Measurements from ENCODE around the gene SLIT3.
"Not testable (repeated sequence)": the region's sequence is repeated elsewhere in the genome, so short reads cannot be mapped to it uniquely, and the experiment has no call there.

The SLIT3 gene

DNA sequence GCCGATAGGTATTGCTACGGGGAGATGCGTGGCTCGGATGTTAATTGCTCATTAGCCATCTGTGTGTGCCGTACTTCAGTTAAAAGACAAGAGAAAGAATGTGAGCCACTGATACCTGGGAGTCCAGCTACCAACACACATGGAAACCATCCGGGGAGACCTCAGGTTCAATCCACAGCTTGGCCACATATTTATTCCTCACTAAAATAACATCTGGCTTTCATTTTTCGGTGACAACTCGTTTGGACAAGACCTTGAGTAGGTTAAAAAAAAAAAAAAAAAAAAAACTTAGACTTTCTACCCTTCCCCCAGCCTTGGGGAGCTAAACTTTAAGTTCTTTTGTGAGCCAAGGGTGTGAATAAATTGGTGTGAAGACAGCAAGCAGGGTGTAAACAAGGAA lies 84.1 kb downstream of the SLIT3 start:
- no peak for DNase-seq

- DNase-seq: no peak
Observed at GRCh38 chr5:169213479-169213878, 87.5 kb downstream of the SLIT3 start.

DNA sequence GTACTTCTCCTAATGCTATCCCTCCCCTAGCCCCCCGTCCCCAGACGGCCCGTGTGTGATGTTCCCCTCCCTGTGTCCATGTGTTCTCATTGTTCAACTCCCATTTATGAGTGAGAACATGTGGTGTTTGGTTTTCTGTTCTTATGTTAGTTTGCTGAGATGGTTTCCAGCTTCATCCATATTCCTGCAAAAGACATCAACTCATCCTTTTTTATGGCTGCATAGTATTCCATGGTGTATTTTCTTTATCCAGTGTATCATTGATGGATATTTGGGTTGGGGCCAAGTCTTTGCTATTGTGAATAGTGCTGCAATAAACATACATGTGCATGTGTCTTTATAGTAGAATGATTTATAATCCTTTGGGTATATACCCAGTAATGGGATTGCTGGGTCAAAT lies 89.2 kb downstream of the SLIT3 start:
- DNase-seq: not testable (repeated sequence)

DNA sequence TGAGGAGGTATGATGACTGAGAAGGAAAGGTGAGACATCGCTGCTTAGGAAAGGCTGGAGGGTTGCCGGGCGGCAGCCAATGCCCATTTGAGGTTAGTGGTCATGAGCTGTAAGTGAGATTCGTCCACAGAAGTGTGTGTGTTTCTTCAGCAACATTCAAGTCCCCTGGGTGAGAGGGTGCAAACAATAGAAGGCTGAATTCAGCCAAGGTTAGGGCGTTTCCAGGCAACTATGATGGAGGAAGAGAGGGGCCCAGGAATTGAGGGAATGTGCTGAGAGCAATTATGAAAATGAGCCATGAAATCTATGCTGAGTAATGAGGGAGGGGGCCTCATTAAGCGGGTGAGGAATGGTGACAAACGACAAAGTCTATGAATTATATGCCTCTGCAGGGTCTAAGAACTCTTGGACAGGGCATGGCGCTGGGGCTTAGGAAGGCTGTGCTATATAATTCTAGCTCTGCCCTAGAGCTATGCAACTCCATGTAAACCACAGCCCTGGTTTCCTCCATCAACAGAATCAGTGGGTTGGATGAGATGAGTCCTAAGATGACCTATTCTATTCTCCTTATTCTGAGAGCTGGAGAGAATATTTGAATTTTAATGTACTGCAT lies 96.0 kb downstream of the SLIT3 start:
- DNase-seq: no peak

DNA sequence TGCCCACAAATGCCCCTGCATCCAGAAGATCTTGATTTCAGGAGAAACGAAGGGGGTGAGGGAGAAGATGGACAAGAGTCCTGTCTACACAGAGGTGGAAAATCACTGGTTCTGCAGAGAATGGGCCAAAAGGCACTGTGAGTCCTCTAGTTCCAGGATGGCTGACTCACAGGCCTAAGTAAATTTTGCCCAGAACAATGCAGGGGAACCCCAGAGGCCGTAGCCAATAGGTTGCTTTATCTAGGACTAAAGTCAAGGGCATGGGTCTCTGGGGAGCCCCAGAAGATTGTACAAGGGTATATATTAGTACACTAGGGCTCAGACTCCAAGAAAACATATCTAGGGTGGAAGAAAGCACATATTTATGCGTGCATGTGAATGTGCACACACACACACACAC lies 98.0 kb downstream of the SLIT3 start:
- DNase-seq: no peak

DNA sequence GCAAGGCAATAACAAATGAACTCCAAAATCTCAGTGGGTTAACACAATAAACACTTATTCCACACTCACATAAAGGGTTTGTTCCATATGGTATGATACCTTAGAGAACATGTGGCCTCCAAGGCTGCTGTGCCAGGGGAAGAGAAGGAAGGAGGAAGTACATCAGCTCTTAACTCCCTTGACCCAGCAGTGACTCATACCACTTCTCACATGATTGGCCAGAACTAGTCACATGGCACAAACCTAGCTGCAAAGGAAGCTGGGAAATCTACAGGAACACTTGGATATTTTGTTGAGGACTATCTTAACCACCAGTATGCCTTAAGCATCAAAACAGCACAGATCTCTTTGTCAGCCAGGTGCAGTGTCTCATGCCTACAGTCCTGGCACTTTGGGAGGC lies 99.3 kb downstream of the SLIT3 start:
- no peak for DNase-seq

GRCh38 chr5:169200125-169200778 lies 100.7 kb downstream of the SLIT3 start:
- DNase-seq: no peak

DNA sequence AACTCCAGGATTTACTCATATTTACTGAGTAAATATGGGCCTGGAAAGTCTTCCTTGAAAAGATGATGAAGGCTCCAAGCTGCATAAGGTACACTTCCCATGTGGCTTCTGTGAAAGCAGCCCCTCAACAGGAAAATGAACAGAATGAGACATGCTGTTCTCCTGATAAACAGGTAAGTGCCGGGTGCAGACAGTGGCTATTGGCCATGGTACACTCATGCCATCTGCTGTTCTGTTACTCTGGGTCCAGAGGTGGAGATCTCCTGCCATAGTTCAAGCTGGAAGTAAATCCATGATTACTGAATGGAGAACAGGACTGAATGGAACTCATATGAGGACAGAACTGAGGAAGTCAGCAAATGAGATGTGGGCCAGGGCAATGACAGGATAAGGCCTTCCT lies 103.6 kb downstream of the SLIT3 start:
- DNase-seq: no peak

- no peak for DNase-seq
Observed at GRCh38 chr5:169196059-169196458, 104.9 kb downstream of the SLIT3 start.

DNA sequence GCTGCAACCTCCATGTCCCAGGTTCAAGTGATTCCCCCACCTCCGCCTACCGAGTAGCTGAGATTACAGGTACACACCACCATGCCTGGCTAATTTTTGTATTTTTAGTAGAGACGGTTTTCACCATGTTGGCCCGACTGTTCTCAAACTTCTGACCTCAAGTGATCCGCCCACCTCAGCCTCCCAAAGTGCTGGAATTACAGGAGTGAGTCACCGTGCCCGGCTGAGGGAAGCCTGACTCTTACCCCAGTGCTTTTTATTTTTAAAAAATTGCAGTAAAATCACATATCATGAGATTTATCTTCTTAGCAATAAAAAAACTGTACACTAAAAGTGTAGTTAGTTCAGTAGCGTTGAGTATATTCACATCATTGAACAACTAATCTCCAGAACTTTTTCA lies 105.3 kb downstream of the SLIT3 start:
- DNase-seq: no peak

- no peak for DNase-seq
Observed at GRCh38 chr5:169192536-169192935, 108.4 kb downstream of the SLIT3 start.

- no peak for DNase-seq
Observed at GRCh38 chr5:169190849-169191248, 110.1 kb downstream of the SLIT3 start.

DNA sequence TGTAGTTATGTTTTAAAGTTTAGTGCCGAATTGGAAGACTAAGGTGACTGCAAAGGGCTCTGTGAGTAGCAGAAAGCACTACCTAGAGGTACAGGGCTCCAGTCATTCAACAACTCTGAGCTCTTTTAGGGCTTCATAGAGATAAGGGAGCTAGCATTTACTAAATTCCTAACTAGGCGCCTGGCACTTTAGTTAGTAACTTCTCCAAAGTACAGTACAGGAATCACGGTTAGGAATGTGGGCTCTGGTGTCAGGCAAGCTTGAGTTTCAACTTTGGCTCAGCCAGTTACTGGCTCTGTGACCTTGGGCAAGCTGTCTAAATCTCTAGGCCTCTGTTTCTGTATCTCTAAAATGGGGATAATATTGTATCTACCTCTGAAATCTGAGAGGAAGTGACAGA lies 115.3 kb downstream of the SLIT3 start:
- no peak for DNase-seq

DNA sequence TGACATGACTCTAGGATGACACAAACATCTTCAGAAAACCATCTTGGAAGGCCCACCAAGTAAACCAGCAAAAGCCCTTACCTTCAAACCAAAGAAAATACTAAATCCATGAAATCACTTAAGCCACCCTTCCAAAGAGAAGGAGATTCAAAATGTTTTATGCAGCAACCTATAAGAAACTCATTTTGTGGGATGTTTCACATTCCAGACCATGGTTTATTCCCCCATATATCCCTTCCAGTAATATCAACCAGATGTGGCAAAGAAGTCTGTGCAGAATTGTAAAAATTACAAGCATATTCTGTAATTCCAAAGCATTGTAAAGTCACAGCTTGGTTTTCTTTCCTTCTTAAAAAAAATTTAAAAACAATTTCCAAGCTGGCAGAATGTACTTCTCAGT lies 117.4 kb downstream of the SLIT3 start:
- no peak for DNase-seq

DNA sequence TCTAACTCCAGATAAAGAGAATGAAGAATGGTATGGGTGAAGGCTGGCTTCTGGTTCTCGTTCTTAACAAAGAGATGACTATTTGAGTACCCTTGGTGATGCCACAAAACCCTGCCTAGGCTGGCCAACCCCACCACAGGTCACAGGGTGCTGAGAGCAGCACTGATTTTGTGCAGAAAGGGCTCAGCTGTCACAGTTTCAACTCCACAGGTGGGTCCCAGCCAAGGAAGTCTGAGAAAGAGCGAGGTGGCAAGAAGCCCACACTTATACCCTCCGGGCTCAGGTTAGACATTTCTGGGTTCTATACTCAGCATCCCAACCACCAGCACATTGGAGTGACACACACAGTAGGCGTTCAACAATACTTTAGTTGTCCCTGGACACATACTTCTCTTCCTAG lies 118.1 kb downstream of the SLIT3 start:
- no peak for DNase-seq

DNA sequence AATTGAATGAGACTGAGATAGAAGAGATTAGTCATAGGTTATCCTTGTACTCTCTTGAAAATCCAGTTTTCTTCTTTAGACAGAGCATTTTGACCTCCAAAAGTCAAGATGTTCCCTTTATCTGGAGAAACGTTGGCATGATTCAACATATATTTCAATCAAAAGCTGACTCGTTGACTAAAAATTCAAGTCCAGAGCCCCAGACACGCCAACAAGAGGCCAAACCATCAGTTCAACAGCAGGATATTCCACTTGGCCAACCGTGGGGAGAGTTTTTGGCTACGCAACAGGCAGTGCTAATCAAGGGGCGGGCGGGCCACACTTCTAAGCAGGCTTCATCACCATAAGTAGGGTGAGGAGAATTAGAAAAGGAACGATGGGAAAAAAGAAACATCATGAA lies 119.1 kb downstream of the SLIT3 start:
- no peak for DNase-seq

DNA sequence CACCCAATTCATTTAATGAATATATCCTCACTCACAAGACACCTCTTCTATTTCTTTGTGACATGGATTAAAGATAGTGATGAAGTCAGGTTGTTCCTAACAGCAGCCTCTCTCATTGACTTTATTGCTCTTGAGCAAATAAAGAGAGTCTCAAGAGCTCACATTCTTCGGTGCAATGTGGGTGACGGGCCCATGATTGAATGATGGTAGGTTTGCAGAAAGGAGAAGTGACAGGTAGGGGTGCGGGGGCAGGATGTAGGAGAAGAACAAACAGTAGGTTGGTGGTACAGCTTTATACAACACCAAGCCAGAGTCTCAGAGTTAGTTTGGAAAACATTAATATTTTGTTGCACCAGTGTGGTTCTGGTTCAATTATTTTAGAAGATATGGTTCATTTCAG lies 122.2 kb downstream of the SLIT3 start:
- DNase-seq: peak in 1 of 3 experiments; percentile 35

DNA sequence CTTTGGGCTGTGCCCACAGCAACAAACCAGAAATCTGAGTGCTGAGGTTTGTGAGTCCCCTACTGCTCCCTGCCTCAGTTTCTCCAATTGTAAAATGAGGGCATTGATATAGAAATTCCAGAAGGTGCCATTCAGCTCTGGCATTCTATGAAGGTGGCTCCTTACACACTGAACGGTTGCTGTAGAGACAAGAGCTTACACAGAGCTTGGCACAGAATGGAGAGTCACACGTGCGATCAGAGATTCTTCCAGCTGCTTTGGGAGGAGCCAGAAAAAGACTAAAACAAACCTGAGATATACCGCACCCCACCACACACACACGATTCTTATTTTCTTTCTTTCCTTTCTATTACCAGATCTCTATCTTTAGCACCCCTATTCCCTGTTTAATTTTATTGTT lies 122.7 kb downstream of the SLIT3 start:
- no peak for DNase-seq

- DNase-seq: no peak
Observed at GRCh38 chr5:169176709-169177694, 123.9 kb downstream of the SLIT3 start.

DNA sequence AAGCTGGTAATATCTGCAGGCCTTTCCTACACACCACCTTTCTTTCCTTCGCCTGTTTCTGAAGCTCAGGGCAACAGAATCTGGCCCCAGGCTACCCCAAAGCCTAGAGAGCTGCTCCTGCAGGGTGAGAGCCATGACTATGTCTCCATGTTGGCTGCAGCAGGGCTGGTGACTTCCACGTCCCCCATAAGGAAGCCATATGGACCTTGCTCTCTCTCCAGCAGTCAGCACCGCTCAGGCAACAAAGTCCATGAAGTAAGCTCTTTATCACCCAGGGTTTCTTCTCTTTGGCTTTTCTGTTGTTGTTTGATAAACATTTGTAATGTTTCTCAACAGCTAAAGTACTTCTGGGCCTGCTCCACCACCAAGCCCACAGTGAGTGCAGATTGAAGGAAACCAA lies 125.2 kb downstream of the SLIT3 start:
- DNase-seq: no peak

GRCh38 chr5:169174923-169175322 lies 126.0 kb downstream of the SLIT3 start:
- DNase-seq: no peak

GRCh38 chr5:169173372-169173771 lies 127.6 kb downstream of the SLIT3 start:
- no peak for DNase-seq

DNA sequence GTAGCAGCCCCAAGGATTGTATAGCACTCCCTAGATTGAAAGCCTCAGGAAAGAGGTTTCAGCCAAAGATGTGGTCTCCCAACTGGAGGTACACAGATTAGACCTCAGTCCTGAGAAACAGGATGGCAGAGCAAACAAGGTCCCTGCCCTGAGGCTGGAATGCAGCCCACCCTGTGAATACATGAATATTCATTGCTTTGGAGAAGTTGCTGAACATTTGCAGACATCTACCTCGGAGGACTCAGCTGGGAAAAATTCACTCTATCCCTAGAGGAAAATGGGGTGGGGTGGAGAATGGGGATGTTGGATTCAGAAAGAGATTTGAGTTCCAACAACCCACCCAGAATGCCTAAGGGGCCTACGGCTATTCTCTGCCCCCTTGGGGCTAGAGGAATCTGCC lies 129.4 kb downstream of the SLIT3 start:
- DNase-seq: no peak

GRCh38 chr5:169169783-169170182 lies 131.2 kb downstream of the SLIT3 start:
- DNase-seq: no peak
